Nucleus accumbens (tissue), 56 donors: ENCODE measurements around the gene SHROOM3.

ENCODE experiments used
- DNase-seq, 56 donors: peaks; one replicate each; lab custom pipeline; 2025; lab: John Stamatoyannopoulos, UW

Gene SHROOM3

GRCh38 chr4:76736414-76736813 lies 301.4 kb downstream of the SHROOM3 start:
- no peak for DNase-seq

GRCh38 chr4:76737180-76737579 lies 302.2 kb downstream of the SHROOM3 start:
- no peak for DNase-seq

- DNase-seq: no peak
These were observed 302.7 kb downstream of the SHROOM3 start for GRCh38 chr4:76737771-76738085.

- no peak for DNase-seq
These were observed 303.3 kb downstream of the SHROOM3 start for GRCh38 chr4:76738086-76738931.

GRCh38 chr4:76740192-76740591 lies 305.2 kb downstream of the SHROOM3 start:
- DNase-seq: no peak

- DNase-seq: no peak
These were observed 306.0 kb downstream of the SHROOM3 start for GRCh38 chr4:76740866-76741662.

GRCh38 chr4:76741663-76742020 lies 306.6 kb downstream of the SHROOM3 start:
- DNase-seq: no peak

- no peak for DNase-seq
These were observed 309.4 kb downstream of the SHROOM3 start for GRCh38 chr4:76744241-76744921.

- DNase-seq: no peak
These were observed 310.2 kb downstream of the SHROOM3 start for GRCh38 chr4:76745240-76745639.

- no peak for DNase-seq
These were observed 312.5 kb downstream of the SHROOM3 start for GRCh38 chr4:76747563-76747962.

- peak in 2 of 56 donors; percentile 4 to 16 for DNase-seq
These were observed 313.6 kb downstream of the SHROOM3 start for GRCh38 chr4:76748649-76749048.

- DNase-seq: no peak
These were observed 314.3 kb downstream of the SHROOM3 start for GRCh38 chr4:76749355-76749754.

- no peak for DNase-seq
These were observed 315.7 kb downstream of the SHROOM3 start for GRCh38 chr4:76750716-76751115.

- no peak for DNase-seq
These were observed 316.7 kb downstream of the SHROOM3 start for GRCh38 chr4:76751612-76752343.

- peak in 1 of 56 donors; percentile 8 for DNase-seq
These were observed 318.0 kb downstream of the SHROOM3 start for GRCh38 chr4:76752861-76753501.

- no peak for DNase-seq
These were observed 318.8 kb downstream of the SHROOM3 start for GRCh38 chr4:76753814-76754213.

- DNase-seq: no peak
These were observed 319.4 kb downstream of the SHROOM3 start for GRCh38 chr4:76754439-76754838.

- DNase-seq: no peak
These were observed 320.7 kb downstream of the SHROOM3 start for GRCh38 chr4:76755756-76756155.

- DNase-seq: no peak
These were observed 321.4 kb downstream of the SHROOM3 start for GRCh38 chr4:76756416-76756815.

- DNase-seq: no peak
These were observed 322.4 kb downstream of the SHROOM3 start for GRCh38 chr4:76757418-76757939.
